Measurements from ENCODE around the gene L3MBTL2. TPM values are rescaled to one million over a fixed set of nuclear protein-coding genes. Genes with fewer than 3 reads are reported as not detected.

L3MBTL2 gene
- total and polyA plus RNA-seq, 2 experiments from 2014 or later, result 12.1 to 20.1 TPM

GRCh38 chr22:41264408-41264941 lies 59.4 kb downstream of the L3MBTL2 start:
- Histone ChIP-seq H2AFZ (no peak overlapping the region), H3K79me2 (no peaks in the 10 kb centered on the region), H3K27me3 (no peaks in the 10 kb centered on the region), H3K4me2 (no peak overlapping the region), H3K36me3 (replicated peaks; ENCODE audit: insufficient read depth, low read depth) (no peaks in the 10 kb centered on the region), H3K4me3 (no peak overlapping the region), H3K27ac (no peak overlapping the region), H4K20me1 (ENCODE audit: insufficient read depth, poor library complexity, severe bottlenecking) (no peaks in the 10 kb centered on the region), H3K4me1 (ENCODE audit: insufficient read depth) (no peaks in the 10 kb centered on the region), H3K9me2 (replicated peaks; ENCODE audit: insufficient read depth) (no peaks in the 10 kb centered on the region), H3K9me3 (ENCODE audit: low read depth) (no peaks in the 10 kb centered on the region)
- DNase-seq (ENCODE audit: low spot score), result no peak
- TF ChIP-seq EZH2 (IDR thresholded peaks at IDR 0.05; ENCODE audit: borderline replicate concordance), result no peak
- TF ChIP-seq, protein P1, sequence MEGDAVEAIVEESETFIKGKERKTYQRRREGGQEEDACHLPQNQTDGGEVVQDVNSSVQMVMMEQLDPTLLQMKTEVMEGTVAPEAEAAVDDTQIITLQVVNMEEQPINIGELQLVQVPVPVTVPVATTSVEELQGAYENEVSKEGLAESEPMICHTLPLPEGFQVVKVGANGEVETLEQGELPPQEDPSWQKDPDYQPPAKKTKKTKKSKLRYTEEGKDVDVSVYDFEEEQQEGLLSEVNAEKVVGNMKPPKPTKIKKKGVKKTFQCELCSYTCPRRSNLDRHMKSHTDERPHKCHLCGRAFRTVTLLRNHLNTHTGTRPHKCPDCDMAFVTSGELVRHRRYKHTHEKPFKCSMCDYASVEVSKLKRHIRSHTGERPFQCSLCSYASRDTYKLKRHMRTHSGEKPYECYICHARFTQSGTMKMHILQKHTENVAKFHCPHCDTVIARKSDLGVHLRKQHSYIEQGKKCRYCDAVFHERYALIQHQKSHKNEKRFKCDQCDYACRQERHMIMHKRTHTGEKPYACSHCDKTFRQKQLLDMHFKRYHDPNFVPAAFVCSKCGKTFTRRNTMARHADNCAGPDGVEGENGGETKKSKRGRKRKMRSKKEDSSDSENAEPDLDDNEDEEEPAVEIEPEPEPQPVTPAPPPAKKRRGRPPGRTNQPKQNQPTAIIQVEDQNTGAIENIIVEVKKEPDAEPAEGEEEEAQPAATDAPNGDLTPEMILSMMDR (IDR thresholded peaks at IDR 0.05; ENCODE audit: poor library complexity), result no peak
- TF ChIP-seq EZH2phosphoT487 (IDR thresholded peaks at IDR 0.05; ENCODE audit: low read depth, severe bottlenecking, unreplicated experiment), result no peak
- WGBS (ENCODE audit: low lambda C conversion rate, missing lambda C conversion rate), result 92% methylated on average over 15 of the region's 15 CpGs

GRCh38 chr22:41267958-41268357 lies 62.8 kb downstream of the L3MBTL2 start:
- H3K27me3 ChIP-seq, result no peaks in the 10 kb centered on the region
- H3K9me2 ChIP-seq (replicated peaks; ENCODE audit: insufficient read depth), result no peaks in the 10 kb centered on the region
- no peak overlapping the region for H3K27ac ChIP-seq
- no peak for DNase-seq (ENCODE audit: low spot score)
- WGBS (ENCODE audit: low lambda C conversion rate, missing lambda C conversion rate), result 97% methylated on average over 16 of the region's 16 CpGs
- H3K4me1 ChIP-seq (ENCODE audit: insufficient read depth), result no peaks in the 10 kb centered on the region
- no peak overlapping the region for H3K4me3 ChIP-seq
- TF ChIP-seq, protein P1 (IDR thresholded peaks at IDR 0.05; ENCODE audit: poor library complexity), result no peak
- TF ChIP-seq EZH2 (IDR thresholded peaks at IDR 0.05; ENCODE audit: borderline replicate concordance) (no peak), EZH2phosphoT487 (IDR thresholded peaks at IDR 0.05; ENCODE audit: low read depth, severe bottlenecking, unreplicated experiment) (no peak)
- H3K36me3 ChIP-seq (replicated peaks; ENCODE audit: insufficient read depth, low read depth), result no peaks in the 10 kb centered on the region
- no peaks in the 10 kb centered on the region for H4K20me1 ChIP-seq (ENCODE audit: insufficient read depth, poor library complexity, severe bottlenecking)
- no peak overlapping the region for H3K4me2 ChIP-seq
- no peak overlapping the region for H2AFZ ChIP-seq
- H3K9me3 ChIP-seq (ENCODE audit: low read depth), result no peaks in the 10 kb centered on the region
- no peaks in the 10 kb centered on the region for H3K79me2 ChIP-seq

DNA sequence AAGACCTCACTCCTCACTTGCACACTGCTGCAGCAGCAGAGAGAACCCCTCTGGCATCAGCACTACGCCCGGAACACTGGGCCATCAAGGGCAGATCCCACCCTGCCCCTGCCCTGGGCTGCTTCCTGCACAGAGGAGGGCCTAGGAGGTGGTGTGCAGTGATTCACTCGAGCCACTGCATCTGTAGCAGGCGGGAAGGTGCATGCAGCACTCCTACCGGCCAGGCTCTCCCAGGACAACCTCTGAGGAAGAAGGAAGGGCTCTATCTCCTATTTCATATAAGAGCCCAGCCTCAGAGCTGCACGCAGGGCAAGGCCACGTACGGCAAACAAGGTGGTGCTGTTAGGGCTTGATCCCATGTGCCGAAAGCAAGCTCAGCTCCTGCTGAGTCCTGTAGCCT lies 66.7 kb downstream of the L3MBTL2 start:
- WGBS (ENCODE audit: low lambda C conversion rate, missing lambda C conversion rate), result 93% methylated on average over 9 of the region's 9 CpGs
- H3K4me3 ChIP-seq, result no peak overlapping the region
- H4K20me1 ChIP-seq (ENCODE audit: insufficient read depth, poor library complexity, severe bottlenecking), result no peaks in the 10 kb centered on the region
- H3K27ac ChIP-seq, result no peak overlapping the region
- no peaks in the 10 kb centered on the region for H3K79me2 ChIP-seq
- H3K9me3 ChIP-seq (ENCODE audit: low read depth), result no peaks in the 10 kb centered on the region
- no peak overlapping the region for H3K4me2 ChIP-seq
- H3K36me3 ChIP-seq (replicated peaks; ENCODE audit: insufficient read depth, low read depth), result no peaks in the 10 kb centered on the region
- no peak overlapping the region for H2AFZ ChIP-seq
- H3K4me1 ChIP-seq (ENCODE audit: insufficient read depth), result no peaks in the 10 kb centered on the region
- H3K9me2 ChIP-seq (replicated peaks; ENCODE audit: insufficient read depth), result no peaks in the 10 kb centered on the region
- no peaks in the 10 kb centered on the region for H3K27me3 ChIP-seq
- TF ChIP-seq EZH2 (IDR thresholded peaks at IDR 0.05; ENCODE audit: borderline replicate concordance) (no peak), EZH2phosphoT487 (IDR thresholded peaks at IDR 0.05; ENCODE audit: low read depth, severe bottlenecking, unreplicated experiment) (no peak)
- TF ChIP-seq, protein P1 (IDR thresholded peaks at IDR 0.05; ENCODE audit: poor library complexity), result no peak
- DNase-seq (ENCODE audit: low spot score), result no peak
